Caki2 (cell line): Measurements from ENCODE around the gene TRIM52. TPM values are rescaled to one million over a fixed set of nuclear protein-coding genes. Genes with fewer than 3 reads are reported as not detected.

Experiments used
- DNase-seq: peaks from one replicate; pipeline ENCODE4 v3.0.0-alpha.2; 2015; ENCODE audit warnings: low read depth
- in situ Hi-C: cut with HindIII; loops from 2 replicates; pipeline ENCODE4 v1.10.0; 2016; ENCODE audit warnings: low sequenced_read_pairs, low pct_unique_long_range_greater_than_20kb, mixed read lengths
- total RNA-seq: library from RNA; depleted of rRNA; stranded (reverse); fragments of >200 nt; shearing (Covaris generic); gene quantifications from 2 replicates; pipeline ENCODE4 v1.2.3, GENCODE V29; 2014; ENCODE audit warnings: low replicate concordance

The TRIM52 gene
- total RNA-seq, 1 experiment from 2014 or later, result 12.9 TPM

DNA sequence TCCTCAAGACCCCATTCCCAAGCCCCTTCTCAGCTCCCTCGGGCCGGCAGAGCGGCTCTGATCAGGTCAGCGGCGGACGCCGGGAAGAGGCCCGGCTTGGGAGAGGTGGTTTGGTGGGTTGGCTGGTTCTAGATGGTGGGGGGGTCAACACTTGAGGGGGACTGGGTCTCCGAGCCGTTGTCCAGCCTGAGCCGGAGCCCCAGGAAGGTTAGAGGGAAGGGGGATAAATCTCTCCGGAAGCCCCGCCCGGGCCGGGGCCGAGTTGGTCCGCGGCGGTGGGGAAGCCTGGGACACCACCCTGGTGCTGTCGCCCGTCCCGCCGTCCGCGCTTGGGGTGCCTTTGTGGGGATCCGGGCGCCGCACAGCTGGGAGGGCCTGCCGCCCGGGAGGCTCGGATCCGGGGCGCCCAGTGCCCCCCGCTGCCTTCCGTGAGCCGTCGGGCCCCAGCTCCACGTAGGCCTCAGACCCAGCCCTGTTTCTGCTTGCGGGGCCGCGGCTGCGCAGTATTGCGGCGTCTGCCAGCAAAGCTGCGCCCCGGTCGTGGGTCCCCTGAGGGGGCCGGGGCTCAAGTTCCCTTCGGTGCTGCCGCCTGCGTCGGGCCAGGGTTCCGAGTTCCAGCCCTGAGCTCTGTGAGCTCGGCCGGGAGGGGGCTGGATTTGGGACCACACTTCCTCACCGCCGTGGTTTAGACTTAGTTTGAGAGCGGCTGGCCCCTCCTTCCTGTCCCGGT lies 542 bp upstream of the TRIM52 start:
- no peak for DNase-seq
- in situ Hi-C loops, result no loop called here

DNA sequence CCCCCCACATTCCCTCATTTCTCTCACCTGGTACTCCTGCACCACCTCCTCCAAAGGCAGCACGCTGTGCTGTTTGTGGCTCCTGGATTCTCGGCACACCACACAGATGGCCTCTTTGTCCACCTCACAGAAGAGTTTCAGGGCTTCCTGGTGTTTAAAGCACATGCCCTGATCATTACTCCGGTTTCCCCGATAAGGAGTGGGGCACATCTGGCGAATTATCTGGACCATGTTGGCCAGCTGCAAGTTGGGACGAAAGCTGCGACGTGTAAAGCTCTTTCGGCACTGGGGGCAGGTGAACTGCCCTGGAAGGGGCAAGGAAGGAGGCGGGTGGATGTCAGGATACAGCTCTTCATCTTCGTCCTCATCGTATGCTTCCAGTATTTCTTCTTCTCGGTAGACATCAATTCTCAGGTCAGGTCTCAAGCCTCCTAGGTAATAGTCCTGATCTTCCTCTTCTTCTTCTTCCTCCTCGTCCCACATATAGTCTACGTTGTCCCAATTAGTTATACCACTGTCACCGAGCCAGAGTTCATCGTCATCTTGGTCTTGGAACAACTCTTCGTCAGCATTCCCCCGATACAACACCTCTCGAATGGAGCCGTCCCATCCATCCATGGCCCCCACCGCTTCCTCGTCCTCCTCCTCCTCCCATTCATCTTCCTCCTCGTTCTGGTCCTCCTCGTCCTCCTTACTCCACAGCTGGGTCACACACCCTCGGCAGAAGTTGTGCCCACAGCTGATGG lies 796 bp downstream of the TRIM52 start:
- peak; percentile 22 for DNase-seq
- in situ Hi-C loops, result no loop called here

DNA sequence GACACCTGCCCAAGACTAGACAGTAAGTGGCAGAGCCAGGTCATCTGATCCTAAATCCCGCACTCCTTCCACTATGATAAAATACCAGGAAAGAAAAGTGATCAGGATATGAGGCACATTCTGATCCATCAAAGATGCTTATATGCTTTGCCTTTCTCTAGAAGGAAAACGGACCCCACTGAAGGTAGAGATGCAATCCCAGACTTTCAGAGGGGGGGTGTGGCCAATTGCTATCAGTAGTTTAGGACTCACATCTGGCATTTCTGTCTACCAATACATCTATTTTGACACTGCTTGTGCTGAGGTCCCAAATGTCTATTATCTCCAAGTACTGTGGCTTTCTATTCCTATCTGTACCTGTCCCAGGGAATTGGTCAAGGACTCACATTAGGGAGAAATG lies 1.7 kb downstream of the TRIM52 start:
- in situ Hi-C loops, result no loop called here
- no peak for DNase-seq

DNA sequence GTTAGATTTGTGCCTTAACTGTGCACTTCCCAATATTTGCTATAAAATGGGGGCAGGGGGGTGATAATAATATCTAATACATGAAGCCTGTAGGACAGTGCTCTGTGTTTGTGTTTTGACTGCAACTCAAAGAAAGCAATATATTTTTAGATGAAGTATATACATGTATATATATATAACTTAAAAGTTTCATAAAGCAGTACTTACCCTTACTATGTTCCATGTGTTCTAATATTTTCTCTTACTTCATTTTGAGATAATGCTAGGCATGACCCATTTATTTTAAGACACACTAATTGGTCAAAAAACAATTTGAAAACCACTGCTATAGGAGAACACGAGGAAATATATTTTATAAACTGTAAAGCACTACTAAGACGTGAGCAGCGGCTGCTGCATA lies 2.4 kb downstream of the TRIM52 start:
- DNase-seq, result no peak
- in situ Hi-C loops, result no loop called here

DNA sequence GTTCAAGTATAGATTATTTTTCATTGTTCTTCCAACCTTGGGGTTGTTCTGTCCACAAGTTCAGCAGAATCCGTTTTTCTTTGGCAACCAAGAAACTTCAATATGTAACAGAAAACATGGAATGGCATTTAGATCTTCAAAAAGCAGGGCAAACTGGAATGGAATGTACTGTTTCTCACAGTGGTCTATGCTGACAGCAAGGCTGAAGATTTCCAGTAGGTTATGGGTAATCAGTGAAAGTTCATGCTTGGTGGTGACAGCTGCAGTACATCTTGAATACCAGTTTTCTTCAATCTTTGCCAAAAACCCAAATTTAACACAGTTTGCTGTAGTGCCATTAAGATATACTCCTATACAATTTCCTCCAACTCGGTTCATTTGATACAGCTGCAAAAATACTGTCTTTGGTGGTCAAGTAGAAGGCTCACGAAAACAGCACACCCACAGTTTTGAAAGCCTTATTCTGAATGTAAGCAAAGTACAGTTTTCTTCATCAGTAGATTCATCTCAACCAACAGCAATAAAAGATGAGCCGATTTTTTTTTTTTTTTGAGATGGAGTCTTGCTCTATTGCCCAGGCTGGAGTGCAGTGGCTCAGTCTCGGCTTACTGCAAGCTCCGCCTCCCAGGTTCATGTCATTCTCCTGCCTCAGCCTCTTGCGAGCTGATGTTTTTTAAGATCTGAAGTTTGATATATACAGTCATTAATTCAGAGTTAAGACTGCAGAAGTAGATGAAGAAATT lies 4.9 kb downstream of the TRIM52 start:
- in situ Hi-C loops, result no loop called here
- no peak for DNase-seq

DNA sequence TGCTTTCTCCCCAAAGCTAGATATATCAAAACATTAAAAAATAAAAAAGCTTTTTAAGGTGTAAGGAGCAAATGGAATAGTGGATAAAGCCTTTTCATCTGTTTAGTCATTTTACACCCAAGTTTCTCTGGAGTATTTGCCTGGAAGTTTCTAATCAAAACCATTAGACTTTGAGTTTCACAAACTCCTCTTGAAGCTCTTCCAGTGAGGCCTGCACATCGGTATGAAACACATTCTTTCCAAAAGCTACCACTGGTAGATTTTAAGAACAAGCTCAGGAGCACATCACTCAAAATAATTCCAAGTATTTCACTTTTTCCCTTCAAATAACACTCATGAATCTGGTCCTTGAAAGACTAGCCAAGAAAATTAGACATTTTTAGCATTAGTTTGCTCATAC lies 5.7 kb downstream of the TRIM52 start:
- in situ Hi-C loops, result no loop called here
- DNase-seq, result no peak

DNA sequence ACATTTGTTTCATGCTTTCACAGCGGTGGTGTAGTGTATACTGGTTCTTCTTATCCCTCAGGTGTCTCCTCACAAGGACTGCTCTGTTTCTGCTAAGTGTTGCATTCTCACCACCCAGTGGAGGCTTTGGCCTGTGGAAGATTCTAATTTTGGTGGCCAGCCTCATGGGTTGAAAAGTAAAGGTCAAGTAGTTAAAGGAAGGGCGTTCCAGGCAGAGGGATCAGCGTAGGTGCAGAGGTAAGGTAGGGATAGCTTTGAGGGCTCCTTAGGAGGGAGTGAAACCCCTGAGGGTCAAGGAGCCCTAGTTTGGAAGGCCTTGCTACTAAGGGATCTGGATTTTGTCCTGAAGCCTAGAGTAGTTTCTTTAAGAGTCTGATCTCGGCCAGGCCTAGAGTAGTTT lies 12.7 kb downstream of the TRIM52 start:
- in situ Hi-C loops, result no loop called here
- DNase-seq, result no peak

GRCh38 chr5:181246276-181247049 lies 14.5 kb downstream of the TRIM52 start:
- in situ Hi-C loops, result no loop called here
- DNase-seq, result peak; percentile 89

GRCh38 chr5:181245427-181246275 lies 15.3 kb downstream of the TRIM52 start:
- in situ Hi-C loops, result no loop called here
- DNase-seq, result no peak

DNA sequence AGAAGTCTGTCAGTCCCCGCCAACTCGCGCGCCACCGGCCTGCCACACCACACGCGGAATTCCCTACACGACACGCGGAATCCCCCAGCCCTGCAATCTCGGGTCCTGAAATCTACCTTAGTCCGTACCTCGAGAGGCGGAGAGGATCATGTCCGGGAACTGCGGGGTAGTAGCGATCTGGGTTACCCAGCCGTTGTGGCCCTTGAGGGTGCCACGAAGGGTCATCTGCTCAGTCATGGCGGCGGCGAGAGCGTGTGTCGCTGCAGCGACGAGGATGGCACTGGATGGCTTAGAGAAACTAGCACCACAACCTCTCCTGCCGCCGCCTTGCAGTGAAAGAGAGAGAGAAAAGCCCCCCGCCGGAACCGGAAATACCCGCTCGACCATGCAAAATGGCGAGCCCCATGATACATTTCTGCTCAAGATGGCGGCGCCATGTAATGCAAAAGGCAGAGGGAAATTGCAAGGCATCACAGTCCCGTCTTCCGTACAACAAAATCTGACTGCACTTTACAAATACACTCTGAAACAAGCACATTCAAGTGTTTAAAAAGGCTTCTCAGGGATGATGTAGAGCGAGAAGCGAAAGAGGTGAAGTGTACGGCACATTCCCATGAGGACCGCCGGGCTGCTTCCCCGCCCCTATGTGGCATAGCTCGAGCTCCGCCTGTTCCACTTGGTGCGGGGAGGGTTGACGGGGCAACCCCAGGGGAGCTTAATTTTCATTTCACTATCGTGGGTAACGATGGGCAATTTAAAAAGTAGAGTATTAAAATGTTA lies 17.2 kb downstream of the TRIM52 start, which contains the start of gene RACK1:
RACK1 (minus strand) TSS at position 343 of the 780 bp plus-strand sequence; CDS start at position 237, 106 bp downstream.
- in situ Hi-C loops, result no loop called here
- DNase-seq, result peak; percentile 95

DNA sequence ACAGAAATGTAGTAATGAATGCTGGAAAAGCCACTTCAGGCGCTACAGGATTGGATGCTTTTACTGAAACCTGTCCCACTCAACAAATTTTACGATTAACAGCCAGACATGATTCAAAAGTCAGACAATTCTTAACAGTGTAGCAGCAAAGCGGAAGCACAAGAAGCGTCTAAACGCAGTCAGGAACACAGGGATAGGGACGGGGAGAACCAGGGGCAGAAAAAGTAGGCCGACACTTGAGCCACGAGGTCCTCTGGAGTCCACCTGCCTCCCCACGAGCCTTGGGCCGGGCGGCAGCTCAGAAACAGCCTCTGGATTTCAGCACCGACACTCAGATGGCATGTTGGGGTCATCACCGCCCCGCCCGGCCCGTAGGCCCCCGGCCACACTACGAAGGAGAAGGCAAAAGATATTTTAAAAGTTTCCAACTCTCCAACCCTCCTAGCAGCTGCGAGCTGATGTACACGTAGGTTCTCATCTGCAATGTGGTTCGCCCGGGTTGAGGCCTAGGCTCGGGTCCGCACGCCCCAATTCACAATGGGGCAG lies 17.9 kb downstream of the TRIM52 start:
- in situ Hi-C loops, result no loop called here
- peak; percentile 26 for DNase-seq

DNA sequence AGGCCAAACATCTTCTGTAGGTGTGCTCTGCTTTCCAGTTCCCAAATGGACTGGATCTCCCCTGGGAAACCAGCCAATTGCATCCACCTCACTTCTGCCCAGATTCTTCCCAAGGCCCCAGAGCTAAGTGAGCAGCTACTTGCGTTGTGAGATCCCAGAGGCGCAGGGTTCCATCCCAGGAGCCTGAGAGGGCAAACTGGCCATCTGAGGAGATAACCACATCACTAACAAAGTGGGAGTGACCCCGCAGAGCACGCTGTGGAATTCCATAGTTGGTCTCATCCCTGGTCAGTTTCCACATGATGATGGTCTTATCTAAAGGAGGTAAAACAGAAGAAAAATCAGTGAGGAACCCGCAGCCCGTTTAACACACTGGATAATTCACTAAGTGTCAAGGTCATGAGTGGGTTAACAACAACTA lies 18.9 kb downstream of the TRIM52 start:
- no peak for DNase-seq
- in situ Hi-C loops, result no loop called here

DNA sequence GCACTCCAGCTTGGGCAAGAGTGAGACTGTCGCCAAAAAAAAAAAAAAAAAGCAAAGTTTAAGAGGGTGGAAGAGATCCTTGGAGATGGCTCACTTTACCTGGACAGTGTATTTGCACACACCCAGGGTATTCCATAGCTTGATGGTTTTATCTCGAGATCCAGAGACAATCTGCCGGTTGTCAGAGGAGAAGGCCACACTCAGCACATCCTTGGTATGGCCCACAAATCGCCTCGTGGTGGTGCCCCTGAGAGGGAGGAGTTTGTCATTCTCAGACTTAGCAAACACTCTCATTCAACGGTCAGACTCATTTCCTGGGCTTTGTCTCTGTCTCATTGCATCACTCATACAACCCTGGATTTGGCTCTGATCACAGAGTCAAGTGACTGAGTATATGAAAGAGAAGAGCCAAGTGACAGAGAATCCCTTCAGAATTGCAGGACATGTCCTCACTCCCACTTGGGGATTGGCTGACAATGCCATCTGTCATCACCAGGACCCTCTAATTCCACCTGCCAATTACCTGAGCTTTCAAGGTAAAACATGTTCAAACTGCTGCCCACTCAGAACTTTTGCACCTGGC lies 19.5 kb downstream of the TRIM52 start:
- DNase-seq, result peak; percentile 64
- in situ Hi-C loops, result no loop called here

- in situ Hi-C loops, result no loop called here
- DNase-seq, result no peak
These were observed 21.8 kb downstream of the TRIM52 start for GRCh38 chr5:181239062-181239663.

- in situ Hi-C loops, result no loop called here
- DNase-seq, result no peak
These were observed 23.1 kb downstream of the TRIM52 start for GRCh38 chr5:181237729-181238385.
